Stimulated activated CD4-positive, alpha-beta T cell treated with anti-CD3 and anti-CD28 coated beads, Interleukin-2, amount 100 ng/mL, for 24 hours (primary cell): ENCODE data around the gene AGRN.
"Not testable (repeated sequence)": the region's sequence is repeated elsewhere in the genome, so short reads cannot be mapped to it uniquely, and the experiment has no call there.

Source experiments
- DNase-seq, 2 donors: peaks; one replicate each; pipeline ENCODE4 v3.0.0-alpha.2; 2020

The AGRN gene

GRCh38 chr1:982765-983436 lies 37.0 kb upstream of the AGRN start:
- DNase-seq: no peak

- DNase-seq: peak; percentile 73 to 74
Measured at GRCh38 chr1:983798-984475, 36.0 kb upstream of the AGRN start.

GRCh38 chr1:984476-984814 lies 35.5 kb upstream of the AGRN start:
- no peak for DNase-seq

GRCh38 chr1:985126-985525 lies 34.8 kb upstream of the AGRN start:
- DNase-seq: no peak

GRCh38 chr1:988061-988460 lies 31.9 kb upstream of the AGRN start:
- DNase-seq: not testable (repeated sequence)

- DNase-seq: not testable (repeated sequence)
Measured at GRCh38 chr1:991275-991674, 28.6 kb upstream of the AGRN start.

- no peak for DNase-seq
Measured at GRCh38 chr1:991895-992294, 28.0 kb upstream of the AGRN start.

- no peak for DNase-seq
Measured at GRCh38 chr1:992362-992761, 27.6 kb upstream of the AGRN start.

GRCh38 chr1:993379-993995 lies 26.4 kb upstream of the AGRN start:
- no peak for DNase-seq

- not testable (repeated sequence) for DNase-seq
Measured at GRCh38 chr1:994546-994945, 25.4 kb upstream of the AGRN start.

- DNase-seq: no peak
Measured at GRCh38 chr1:995665-996633, 24.0 kb upstream of the AGRN start.

- no peak for DNase-seq
Measured at GRCh38 chr1:996851-997712, 22.8 kb upstream of the AGRN start.

GRCh38 chr1:997713-997992 lies 22.3 kb upstream of the AGRN start:
- no peak for DNase-seq

GRCh38 chr1:997993-998744 lies 21.8 kb upstream of the AGRN start:
- DNase-seq: no peak

- no peak for DNase-seq
Measured at GRCh38 chr1:998745-998994, 21.2 kb upstream of the AGRN start.

- DNase-seq: no peak
Measured at GRCh38 chr1:998995-999724, 20.8 kb upstream of the AGRN start.

GRCh38 chr1:999725-1000356 lies 20.1 kb upstream of the AGRN start, which contains the start of gene HES4:
Gene HES4 (minus strand): TSS chr1:1000097. CDS start chr1:999973, 124 bp downstream.
- DNase-seq: peak; percentile 64 to 74

- peak; percentile 67 to 75 for DNase-seq
Measured at GRCh38 chr1:1000357-1001056, 19.4 kb upstream of the AGRN start.

GRCh38 chr1:1001057-1001783 lies 18.7 kb upstream of the AGRN start:
- DNase-seq: no peak
